Right renal cortex interstitium (tissue), 3 donors: Measurements from ENCODE around the gene IER3IP1. TPM values are rescaled to one million over a fixed set of nuclear protein-coding genes. Genes with fewer than 3 reads are reported as not detected.

Experiments
- polyA plus RNA-seq, 3 donors: library from polyadenylated mRNA; unstranded; fragments of 120-200 nt; gene quantifications; one replicate each; pipeline ENCODE4 v1.2.1, GENCODE V29; 2013; ENCODE audit not compliant: insufficient read length in 3 of 3

Gene IER3IP1
- polyA plus RNA-seq, 3 donors, result 36.3 to 41.6 (median 36.9) TPM

Other genes starting within 250 kb of the IER3IP1 start
- gene ELOA2, start 140.7 kb downstream of the IER3IP1 start, polyA plus RNA-seq, result under 1 TPM in 1 of 3 donors, not detected in 2; 0.06 TPM
- gene HDHD2, start 25.9 kb downstream of the IER3IP1 start, polyA plus RNA-seq, result 10 to 100 TPM; 48.7 to 57.2 (median 55.5) TPM
- gene SKOR2, start 75.3 kb upstream of the IER3IP1 start, polyA plus RNA-seq, result not detected